H7 (cell line): ENCODE measurements around the gene PLXDC1. TPM values are rescaled to one million over a fixed set of nuclear protein-coding genes. Genes with fewer than 3 reads are reported as not detected.
"Not testable (repeated sequence)": the region's sequence is repeated elsewhere in the genome, so short reads cannot be mapped to it uniquely, and the experiment has no call there.

Experiments used
- DNase-seq: peaks from one replicate; pipeline ENCODE4 v3.0.0; 2012
- H3K27me3 ChIP-seq: 2 replicates; pipeline ENCODE4 v1.6.0; 2011; ENCODE audit warnings: mild to moderate bottlenecking, low read length; ENCODE audit not compliant: control insufficient read depth, insufficient read depth
- H3K36me3 ChIP-seq: replicated peaks from 2 replicates; pipeline ENCODE4 v1.5.1; 2011; ENCODE audit warnings: low read length; ENCODE audit not compliant: control insufficient read depth, insufficient read depth
- H3K4me3 ChIP-seq: 2 replicates; pipeline ENCODE4 v1.5.1; 2011; ENCODE audit warnings: low read depth, mild to moderate bottlenecking, control low read depth, low read length, moderate library complexity; ENCODE audit not compliant: insufficient read depth
- total RNA-seq: library from RNA; depleted of rRNA; stranded (reverse); fragments of >200 nt; shearing (Covaris generic); gene quantifications from 2 replicates; pipeline ENCODE4 v1.2.3, GENCODE V29; 2014

PLXDC1 gene
- total RNA-seq, 1 experiment from 2014 or later: 0.38 TPM

- DNase-seq: no peak
- no peaks in the 10 kb centered on the region for H3K36me3 ChIP-seq
- no peak overlapping the region for H3K4me3 ChIP-seq
- H3K27me3 ChIP-seq: no peaks in the 10 kb centered on the region
These were observed 12.8 kb downstream of the PLXDC1 start for GRCh38 chr17:39138431-39139160.

GRCh38 chr17:39134878-39135277, 16.6 kb downstream of the PLXDC1 start:
- Histone ChIP-seq H3K27me3 (no peaks in the 10 kb centered on the region), H3K36me3 (no peaks in the 10 kb centered on the region), H3K4me3 (no peak overlapping the region)
- DNase-seq: no peak

- no peak overlapping the region for H3K4me3 ChIP-seq
- no peaks in the 10 kb centered on the region for H3K36me3 ChIP-seq
- no peaks in the 10 kb centered on the region for H3K27me3 ChIP-seq
- DNase-seq: peak; percentile 63
These were observed 19.2 kb downstream of the PLXDC1 start for GRCh38 chr17:39132192-39132610.

GRCh38 chr17:39131616-39132015, 19.8 kb downstream of the PLXDC1 start:
- Histone ChIP-seq H3K27me3 (no peaks in the 10 kb centered on the region), H3K36me3 (no peaks in the 10 kb centered on the region), H3K4me3 (no peak overlapping the region)
- DNase-seq: no peak

- Histone ChIP-seq H3K4me3 (no peak overlapping the region), H3K27me3 (no peaks in the 10 kb centered on the region)
- no peak for DNase-seq
These were observed 21.2 kb downstream of the PLXDC1 start for GRCh38 chr17:39130205-39130604.

GRCh38 chr17:39129544-39129943, 21.9 kb downstream of the PLXDC1 start:
- not testable (repeated sequence) for DNase-seq, H3K27me3 ChIP-seq, H3K36me3 ChIP-seq, H3K4me3 ChIP-seq

More at GRCh38 chr17:39130205-39130604, 21.2 kb downstream of the PLXDC1 start:
- H3K36me3 ChIP-seq: no peaks in the 10 kb centered on the region

GRCh38 chr17:39126436-39126835, 25.0 kb downstream of the PLXDC1 start:
- Histone ChIP-seq H3K4me3 (no peak overlapping the region), H3K36me3 (no peaks in the 10 kb centered on the region), H3K27me3 (no peaks in the 10 kb centered on the region)
- no peak for DNase-seq

- H3K36me3 ChIP-seq: no peaks in the 10 kb centered on the region
- DNase-seq: no peak
- H3K4me3 ChIP-seq: no peak overlapping the region
- H3K27me3 ChIP-seq: no peaks in the 10 kb centered on the region
These were observed 26.1 kb downstream of the PLXDC1 start for GRCh38 chr17:39125143-39125875.

GRCh38 chr17:39123627-39124026, 27.8 kb downstream of the PLXDC1 start:
- no peak overlapping the region for H3K4me3 ChIP-seq
- H3K36me3 ChIP-seq: no peaks in the 10 kb centered on the region
- no peaks in the 10 kb centered on the region for H3K27me3 ChIP-seq
- DNase-seq: no peak

- H3K27me3 ChIP-seq: no peaks in the 10 kb centered on the region
- DNase-seq: no peak
- H3K4me3 ChIP-seq: no peak overlapping the region
- no peaks in the 10 kb centered on the region for H3K36me3 ChIP-seq
These were observed 28.4 kb downstream of the PLXDC1 start for GRCh38 chr17:39122991-39123390.

- H3K27me3 ChIP-seq, H3K4me3 ChIP-seq, H3K36me3 ChIP-seq, DNase-seq: not testable (repeated sequence)
These were observed 29.5 kb downstream of the PLXDC1 start for GRCh38 chr17:39121919-39122318.

GRCh38 chr17:39118674-39119419, 32.6 kb downstream of the PLXDC1 start:
- Histone ChIP-seq H3K36me3 (no peaks in the 10 kb centered on the region), H3K4me3 (no peak overlapping the region)
- DNase-seq: no peak

GRCh38 chr17:39116224-39116623, 35.2 kb downstream of the PLXDC1 start:
- DNase-seq: no peak
- H3K27me3 ChIP-seq: no peaks in the 10 kb centered on the region
- no peaks in the 10 kb centered on the region for H3K36me3 ChIP-seq
- no peak overlapping the region for H3K4me3 ChIP-seq

More at GRCh38 chr17:39118674-39119419, 32.6 kb downstream of the PLXDC1 start:
- no peaks in the 10 kb centered on the region for H3K27me3 ChIP-seq

GRCh38 chr17:39115135-39115534, 36.3 kb downstream of the PLXDC1 start:
- Histone ChIP-seq H3K27me3 (no peaks in the 10 kb centered on the region), H3K4me3 (no peak overlapping the region), H3K36me3 (no peaks in the 10 kb centered on the region)
- DNase-seq: no peak

GRCh38 chr17:39114723-39115122, 36.7 kb downstream of the PLXDC1 start:
- H3K4me3 ChIP-seq: no peak overlapping the region
- no peak for DNase-seq
- H3K36me3 ChIP-seq: no peaks in the 10 kb centered on the region
- H3K27me3 ChIP-seq: no peaks in the 10 kb centered on the region
